ENCODE measurements around the gene GPRC5D. TPM values are rescaled to one million over a fixed set of nuclear protein-coding genes. Genes with fewer than 3 reads are reported as not detected.

GPRC5D gene
- total and polyA plus RNA-seq, 12 donors = 0.04 TPM; not detected in 11

DNA sequence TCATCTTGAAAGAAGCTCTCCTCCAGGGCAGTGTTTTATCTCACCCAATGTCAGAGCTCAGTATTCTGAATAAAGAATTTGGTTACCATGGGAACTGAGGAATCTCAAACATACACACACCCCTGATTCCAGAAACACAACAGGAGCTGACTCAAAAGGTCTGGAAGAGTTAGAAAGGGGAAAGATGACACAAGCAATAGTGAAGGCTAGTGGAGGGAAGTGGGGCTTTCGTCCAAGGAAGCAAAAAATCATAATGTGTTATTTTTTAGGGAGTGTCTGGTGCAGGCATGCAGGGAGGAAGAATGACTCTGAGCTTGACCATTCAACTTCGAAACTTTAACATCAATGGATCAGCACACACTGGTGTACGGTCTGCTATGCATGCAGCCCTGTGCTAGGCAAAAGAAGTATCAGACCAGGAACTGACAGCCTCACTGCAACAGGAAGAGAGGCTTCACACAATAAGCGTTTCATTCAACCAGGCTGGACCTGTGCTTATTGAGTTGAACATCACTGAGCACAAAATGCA lies 27.8 kb upstream of the GPRC5D start:
- peaks cover 0 to 29% (median 3%) of the 10 kb centered on the region in 9 donors for H3K4me1 ChIP-seq
- H3K27ac ChIP-seq = peak overlapping the region in 1 of 10 donors; percentile 59
- H3K27me3 ChIP-seq = no peaks in the 10 kb centered on the region
- WGBS, 2 donors = 59 to 61% methylated on average over 4 of the region's 4 CpGs
- no peak overlapping the region for H3K4me3 ChIP-seq
- peak in 7 of 8 donors; percentile 30 to 84 (median 60) for ATAC-seq
- intact Hi-C loops (cut with DNase I) = loop anchor here in 9 of 10 donors (5.0 to 10.0 kb wide), 9 partner anchors 47 to 255 kb away; partner anchors contain the start of gene APOLD1 (in 2 of the 9)
- peaks cover 0 to 88% (median 8%) of the 10 kb centered on the region in 9 donors for H3K36me3 ChIP-seq
- H3K9me3 ChIP-seq = no peaks in the 10 kb centered on the region
- TF ChIP-seq, protein P1, sequence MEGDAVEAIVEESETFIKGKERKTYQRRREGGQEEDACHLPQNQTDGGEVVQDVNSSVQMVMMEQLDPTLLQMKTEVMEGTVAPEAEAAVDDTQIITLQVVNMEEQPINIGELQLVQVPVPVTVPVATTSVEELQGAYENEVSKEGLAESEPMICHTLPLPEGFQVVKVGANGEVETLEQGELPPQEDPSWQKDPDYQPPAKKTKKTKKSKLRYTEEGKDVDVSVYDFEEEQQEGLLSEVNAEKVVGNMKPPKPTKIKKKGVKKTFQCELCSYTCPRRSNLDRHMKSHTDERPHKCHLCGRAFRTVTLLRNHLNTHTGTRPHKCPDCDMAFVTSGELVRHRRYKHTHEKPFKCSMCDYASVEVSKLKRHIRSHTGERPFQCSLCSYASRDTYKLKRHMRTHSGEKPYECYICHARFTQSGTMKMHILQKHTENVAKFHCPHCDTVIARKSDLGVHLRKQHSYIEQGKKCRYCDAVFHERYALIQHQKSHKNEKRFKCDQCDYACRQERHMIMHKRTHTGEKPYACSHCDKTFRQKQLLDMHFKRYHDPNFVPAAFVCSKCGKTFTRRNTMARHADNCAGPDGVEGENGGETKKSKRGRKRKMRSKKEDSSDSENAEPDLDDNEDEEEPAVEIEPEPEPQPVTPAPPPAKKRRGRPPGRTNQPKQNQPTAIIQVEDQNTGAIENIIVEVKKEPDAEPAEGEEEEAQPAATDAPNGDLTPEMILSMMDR (IDR thresholded peaks at IDR 0.05) = no peak
- peak in 1 of 2 donors; percentile 15 for DNase-seq

DNA sequence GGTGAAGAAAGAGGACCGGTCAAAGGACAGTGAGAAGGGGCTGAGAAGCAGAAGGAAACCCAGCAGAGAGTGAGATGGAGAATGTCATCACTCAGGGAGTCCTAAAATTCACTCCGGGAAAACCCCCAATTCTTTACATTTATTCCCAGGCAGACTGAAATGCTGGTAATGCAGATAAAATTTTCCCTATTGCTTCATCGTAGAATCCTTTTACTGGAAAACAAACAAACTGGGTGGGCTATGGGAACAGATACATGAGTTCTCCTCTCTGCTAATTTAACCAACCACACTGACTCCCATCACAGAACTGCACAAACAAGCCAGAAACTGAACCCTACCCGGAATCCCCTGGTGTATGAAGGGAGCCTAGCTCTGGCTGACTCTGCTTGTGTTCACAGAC lies 27.2 kb upstream of the GPRC5D start:
- ATAC-seq = no peak
- intact Hi-C loops (cut with DNase I) = loop anchor here in 1 of 10 donors (5.0 kb wide), 1 partner anchor 47 kb away; no protein-coding TSS in a partner anchor
- Histone ChIP-seq H3K4me1 (peaks cover 0 to 29% (median 3%) of the 10 kb centered on the region in 9 donors), H3K4me3 (no peak overlapping the region), H3K36me3 (peaks cover 0 to 88% (median 15%) of the 10 kb centered on the region in 9 donors), H3K27me3 (no peaks in the 10 kb centered on the region), H3K27ac (peak overlapping the region in 1 of 10 donors; percentile 59), H3K9me3 (no peaks in the 10 kb centered on the region)
- WGBS, 2 donors = 73 to 80% methylated on average over 4 of the region's 4 CpGs
- DNase-seq = no peak
- TF ChIP-seq, protein P1 (IDR thresholded peaks at IDR 0.05) = no peak

DNA sequence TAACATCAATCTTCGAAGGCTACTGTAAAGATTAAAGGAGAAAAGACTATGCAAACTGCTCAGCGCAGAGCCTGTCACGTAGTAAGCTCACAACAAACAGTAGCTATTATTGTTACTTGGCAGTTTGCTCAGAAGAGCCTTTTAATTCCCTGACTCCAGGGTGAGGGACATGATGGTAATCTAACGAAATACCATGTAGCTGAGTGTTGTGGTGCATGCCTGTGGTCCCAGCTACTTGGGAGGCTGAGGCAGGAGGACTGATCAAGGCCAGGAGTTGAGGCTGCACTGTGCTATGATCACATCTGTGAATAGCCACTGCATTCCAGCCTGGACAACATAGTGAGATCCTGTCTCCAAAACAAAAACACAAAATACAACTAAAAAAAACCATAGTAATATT lies 25.3 kb upstream of the GPRC5D start:
- no peaks in the 10 kb centered on the region for H3K27me3 ChIP-seq
- no peak for ATAC-seq
- peak overlapping the region in 2 of 10 donors; percentile 43 to 59 for H3K27ac ChIP-seq

DNA sequence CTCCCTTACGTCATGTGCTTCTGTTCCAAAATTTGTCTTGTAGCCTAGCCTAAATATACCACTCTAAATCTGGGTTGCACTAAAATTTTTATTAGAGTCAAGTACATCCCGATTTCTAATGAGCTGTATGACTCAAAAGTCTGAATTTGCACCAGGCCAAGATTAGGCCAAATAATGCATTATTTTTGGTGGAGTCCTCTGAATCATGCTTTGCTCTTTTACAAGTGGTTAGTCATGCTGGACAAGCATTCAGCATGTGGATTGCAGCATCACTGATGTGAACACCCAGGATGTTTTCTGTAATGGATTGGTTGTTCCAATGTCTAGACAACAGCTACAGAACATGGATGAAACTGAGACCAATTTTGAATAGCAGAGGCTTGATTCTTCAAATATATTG lies 24.4 kb upstream of the GPRC5D start:
- no peaks in the 10 kb centered on the region for H3K27me3 ChIP-seq
- WGBS, 2 donors = 75 to 77% methylated on average over 2 of the region's 2 CpGs
- peaks cover 0 to 29% (median 3%) of the 10 kb centered on the region in 9 donors for H3K4me1 ChIP-seq
- H3K9me3 ChIP-seq = peaks cover 0 to 16% (median 10%) of the 10 kb centered on the region in 11 donors
- H3K36me3 ChIP-seq = peaks cover 0 to 97% (median 38%) of the 10 kb centered on the region in 9 donors
- peak overlapping the region in 4 of 10 donors; percentile 7 to 73 (median 27) for H3K27ac ChIP-seq
- TF ChIP-seq, protein P1 (IDR thresholded peaks at IDR 0.05) = no peak
- intact Hi-C loops (cut with DNase I) = loop anchor here in 1 of 10 donors (5.0 kb wide), 1 partner anchor 44 kb away; no protein-coding TSS in a partner anchor
- ATAC-seq (peak in 6 of 8 donors; percentile 33 to 82 (median 52)), DNase-seq (no peak)
- no peak overlapping the region for H3K4me3 ChIP-seq

More for the DNA sequence above, 25.3 kb upstream of the GPRC5D start:
- H3K4me3 ChIP-seq = no peak overlapping the region
- intact Hi-C loops (cut with DNase I) = loop anchor here in 1 of 10 donors (5.0 kb wide), 1 partner anchor 45 kb away; no protein-coding TSS in a partner anchor
- TF ChIP-seq, protein P1 (IDR thresholded peaks at IDR 0.05) = no peak
- peaks cover 0 to 16% (median 10%) of the 10 kb centered on the region in 11 donors for H3K9me3 ChIP-seq
- peaks cover 0 to 97% (median 32%) of the 10 kb centered on the region in 9 donors for H3K36me3 ChIP-seq
- 94 to 96% methylated on average over 4 of the region's 4 CpGs for WGBS, 2 donors
- no peak for DNase-seq
- peaks cover 0 to 29% (median 3%) of the 10 kb centered on the region in 9 donors for H3K4me1 ChIP-seq

Measured in heart right ventricle (tissue), 16 donors.